DND-41 (cell line): Measurements from ENCODE around the gene YTHDC1.

Experiments used
- ATAC-seq: fragments of 200-7000 bp; cut with Tn5 transposase; 3 replicates; pipeline ENCODE4 v1.9.1; 2021; ENCODE audit warnings: low read depth; ENCODE audit not compliant: insufficient read depth
- DNase-seq: peaks from one replicate; pipeline ENCODE4 v3.0.0-alpha.2; 2020
- H2AFZ ChIP-seq: 2 replicates; pipeline ENCODE4 v1.6.0; 2012; ENCODE audit warnings: low read depth, low read length
- H3K27ac ChIP-seq: 2 replicates; pipeline ENCODE4 v1.5.1; 2012; ENCODE audit warnings: low read length, inconsistent platforms
- H3K27me3 ChIP-seq: fragments of 200-600 bp; sonication (generic); 2 replicates; pipeline ENCODE4 v1.6.0; 2012; ENCODE audit warnings: low read length, mild to moderate bottlenecking, inconsistent platforms; ENCODE audit not compliant: insufficient read depth, poor library complexity
- H3K36me3 ChIP-seq: 2 replicates; pipeline ENCODE4 v1.5.1; 2012; ENCODE audit warnings: low read length, inconsistent platforms; ENCODE audit not compliant: insufficient read depth
- H3K4me1 ChIP-seq: 2 replicates; pipeline ENCODE4 v1.5.1; 2012; ENCODE audit warnings: mild to moderate bottlenecking, low read length; ENCODE audit not compliant: insufficient read depth
- H3K4me2 ChIP-seq: 2 replicates; pipeline ENCODE4 v1.6.0; 2012; ENCODE audit warnings: mild to moderate bottlenecking, moderate library complexity, low read length, inconsistent platforms; ENCODE audit not compliant: insufficient read depth
- H3K4me3 ChIP-seq, 2 experiments: fragments of 200-600 bp in 1 of 2; shearing (Covaris generic) in 1 of 2; 2 replicates each; pipeline ENCODE4 v1.5.1; 2012 to 2016; ENCODE audit warnings: inconsistent platforms in 2 of 2, low read length in 2 of 2, mild to moderate bottlenecking in 2 of 2, low read depth in 1 of 2, moderate library complexity in 1 of 2
- H3K79me2 ChIP-seq: 2 replicates; pipeline ENCODE4 v1.6.0; 2012; ENCODE audit warnings: low read length, inconsistent platforms; ENCODE audit not compliant: insufficient read depth
- H3K9ac ChIP-seq: 2 replicates; pipeline ENCODE4 v1.6.0; 2012; ENCODE audit warnings: low read depth, mild to moderate bottlenecking, inconsistent platforms, low read length, moderate library complexity
- H3K9me3 ChIP-seq: 2 replicates; pipeline ENCODE4 v1.5.1; 2012; ENCODE audit warnings: low read length, moderate library complexity, mild to moderate bottlenecking, inconsistent platforms; ENCODE audit not compliant: insufficient read depth, severe bottlenecking
- H4K20me1 ChIP-seq: 2 replicates; pipeline ENCODE4 v1.6.0; 2012; ENCODE audit warnings: low read length; ENCODE audit not compliant: insufficient read depth
- EZH2 ChIP-seq: IDR thresholded peaks from 3 replicates; pipeline ENCODE4 v1.6.1; 2012; ENCODE audit warnings: borderline replicate concordance, low read depth, mild to moderate bottlenecking, moderate library complexity, low read length, inconsistent platforms; ENCODE audit not compliant: severe bottlenecking
- TF ChIP-seq, protein P1 (sequence below): IDR thresholded peaks from 2 replicates; pipeline ENCODE4 v1.5.1; 2012; ENCODE audit warnings: borderline replicate concordance, low read length, moderate library complexity, mild to moderate bottlenecking; ENCODE audit not compliant: poor library complexity, severe bottlenecking; ENCODE audit errors: extremely low read depth

The YTHDC1 gene

DNA sequence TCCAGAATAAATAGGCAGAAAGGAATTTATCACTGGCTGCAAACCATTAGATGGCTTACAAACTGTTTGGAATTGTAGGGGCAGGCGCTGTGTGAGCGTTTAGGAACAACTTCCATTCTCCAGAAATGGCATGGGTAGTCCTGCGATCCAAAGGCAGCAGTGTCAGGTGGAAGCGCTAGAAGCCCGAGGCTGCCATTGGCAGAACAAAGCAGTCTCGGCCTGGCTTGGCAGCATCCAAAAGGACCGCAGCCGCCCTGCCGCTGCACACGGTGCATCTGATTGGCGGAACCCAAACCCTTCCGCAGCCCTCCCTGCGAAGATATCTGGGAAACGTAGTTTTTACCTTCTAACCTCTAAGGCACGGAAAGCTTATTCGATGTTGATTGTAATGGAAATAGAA is 23.6 kb upstream of the YTHDC1 start:
- Histone ChIP-seq H3K36me3 (no peaks in the 10 kb centered on the region), H3K9ac (no peak overlapping the region), H3K27ac (no peak overlapping the region), H3K4me1 (no peaks in the 10 kb centered on the region), H3K4me2 (no peak overlapping the region), H3K9me3 (no peaks in the 10 kb centered on the region), H2AFZ (no peak overlapping the region), H4K20me1 (no peaks in the 10 kb centered on the region), H3K4me3 (no peak overlapping the region), H3K27me3 (peaks cover 8% of the 10 kb centered on the region), H3K79me2 (no peaks in the 10 kb centered on the region)
- TF ChIP-seq EZH2 = no peak
- TF ChIP-seq, protein P1, sequence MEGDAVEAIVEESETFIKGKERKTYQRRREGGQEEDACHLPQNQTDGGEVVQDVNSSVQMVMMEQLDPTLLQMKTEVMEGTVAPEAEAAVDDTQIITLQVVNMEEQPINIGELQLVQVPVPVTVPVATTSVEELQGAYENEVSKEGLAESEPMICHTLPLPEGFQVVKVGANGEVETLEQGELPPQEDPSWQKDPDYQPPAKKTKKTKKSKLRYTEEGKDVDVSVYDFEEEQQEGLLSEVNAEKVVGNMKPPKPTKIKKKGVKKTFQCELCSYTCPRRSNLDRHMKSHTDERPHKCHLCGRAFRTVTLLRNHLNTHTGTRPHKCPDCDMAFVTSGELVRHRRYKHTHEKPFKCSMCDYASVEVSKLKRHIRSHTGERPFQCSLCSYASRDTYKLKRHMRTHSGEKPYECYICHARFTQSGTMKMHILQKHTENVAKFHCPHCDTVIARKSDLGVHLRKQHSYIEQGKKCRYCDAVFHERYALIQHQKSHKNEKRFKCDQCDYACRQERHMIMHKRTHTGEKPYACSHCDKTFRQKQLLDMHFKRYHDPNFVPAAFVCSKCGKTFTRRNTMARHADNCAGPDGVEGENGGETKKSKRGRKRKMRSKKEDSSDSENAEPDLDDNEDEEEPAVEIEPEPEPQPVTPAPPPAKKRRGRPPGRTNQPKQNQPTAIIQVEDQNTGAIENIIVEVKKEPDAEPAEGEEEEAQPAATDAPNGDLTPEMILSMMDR = no peak
- ATAC-seq (no peak), DNase-seq (no peak)

DNA sequence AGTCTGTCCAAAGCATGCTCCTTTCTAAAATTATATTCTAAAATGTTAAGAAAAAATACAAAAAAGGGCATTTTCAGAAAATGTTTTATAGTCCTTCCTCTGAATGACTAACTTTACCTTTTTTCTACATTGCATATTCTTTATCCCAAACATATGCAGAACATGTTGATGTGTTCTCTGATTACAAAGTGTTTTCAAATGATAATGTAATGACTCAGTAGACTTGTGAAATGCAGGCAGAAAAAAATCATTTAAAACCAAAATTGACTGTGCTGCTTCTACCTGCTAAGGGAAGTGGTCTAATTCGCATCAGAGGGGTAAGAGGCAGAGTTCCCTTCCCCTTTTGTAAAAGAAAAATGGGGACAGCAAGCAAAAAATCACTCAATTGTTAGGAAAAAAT is 22.7 kb upstream of the YTHDC1 start:
- no peak overlapping the region for H3K4me3 ChIP-seq
- H3K36me3 ChIP-seq = no peaks in the 10 kb centered on the region
- H3K27me3 ChIP-seq = peaks cover 6% of the 10 kb centered on the region
- no peak for TF ChIP-seq EZH2
- TF ChIP-seq, protein P1 = no peak
- ATAC-seq = no peak
- no peak overlapping the region for H3K27ac ChIP-seq
- DNase-seq = no peak
- H3K4me1 ChIP-seq = no peaks in the 10 kb centered on the region
- no peaks in the 10 kb centered on the region for H3K79me2 ChIP-seq
- H2AFZ ChIP-seq = no peak overlapping the region
- H3K9me3 ChIP-seq = no peaks in the 10 kb centered on the region
- no peak overlapping the region for H3K4me2 ChIP-seq
- H4K20me1 ChIP-seq = no peaks in the 10 kb centered on the region
- H3K9ac ChIP-seq = no peak overlapping the region

DNA sequence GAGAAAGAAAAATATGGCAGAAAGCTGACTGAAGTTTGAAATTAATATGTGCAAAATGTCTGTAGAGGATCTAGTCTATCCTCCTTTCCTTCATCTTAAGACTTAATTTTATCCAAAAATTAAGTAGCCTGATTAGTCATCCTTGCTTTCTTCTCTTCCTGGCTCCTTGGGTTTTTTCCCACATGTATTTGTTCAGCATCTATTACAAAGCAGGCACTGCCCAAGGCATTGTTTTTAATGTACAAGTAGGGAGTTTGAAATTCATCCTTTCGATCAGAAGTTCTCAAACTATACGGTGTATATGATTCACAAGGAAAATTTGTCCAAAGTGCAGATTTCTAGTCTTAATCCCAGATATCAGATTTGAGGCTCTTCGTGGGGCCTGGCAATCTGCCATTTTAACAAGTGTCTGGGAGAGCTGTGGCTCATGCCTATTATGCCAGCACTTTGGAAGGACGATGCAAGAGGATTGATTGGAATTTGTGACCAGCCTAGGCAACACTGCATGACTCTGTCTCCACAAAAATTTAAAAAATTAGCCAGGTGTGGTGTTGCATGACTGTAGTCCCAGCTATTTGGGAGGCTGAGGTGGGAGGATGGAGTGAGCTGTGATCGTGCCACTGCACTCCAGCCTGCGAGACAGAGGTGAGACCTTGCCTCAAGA is 19.4 kb upstream of the YTHDC1 start:
- TF ChIP-seq, protein P1 = no peak
- TF ChIP-seq EZH2 = no peak
- Histone ChIP-seq H3K9me3 (no peaks in the 10 kb centered on the region), H2AFZ (no peak overlapping the region), H3K9ac (no peak overlapping the region), H3K27me3 (peaks cover 3% of the 10 kb centered on the region), H3K79me2 (no peaks in the 10 kb centered on the region), H3K4me3 (no peak overlapping the region), H3K27ac (no peak overlapping the region), H3K36me3 (no peaks in the 10 kb centered on the region), H4K20me1 (no peaks in the 10 kb centered on the region), H3K4me2 (no peak overlapping the region), H3K4me1 (no peaks in the 10 kb centered on the region)
- no peak for ATAC-seq
- no peak for DNase-seq
